H9 (cell line): Measurements from ENCODE around the gene PREX1. TPM values are rescaled to one million over a fixed set of nuclear protein-coding genes. Genes with fewer than 3 reads are reported as not detected.

ENCODE experiments used
- DNase-seq: peaks from one replicate; pipeline ENCODE4 v3.0.0-alpha.2; 2017
- H2AFZ ChIP-seq: one replicate; pipeline ENCODE4 v1.6.1; 2013; ENCODE audit warnings: mild to moderate bottlenecking, low read length, control low read depth, moderate library complexity
- H2AK5ac ChIP-seq: 2 replicates; pipeline ENCODE4 v1.6.1; 2013; ENCODE audit warnings: low read length, control low read depth, mixed read lengths; ENCODE audit not compliant: insufficient read length
- H2BK120ac ChIP-seq: one replicate; pipeline ENCODE4 v1.6.1; 2013; ENCODE audit warnings: low read depth, mild to moderate bottlenecking, low read length, control low read depth, inconsistent platforms; ENCODE audit not compliant: poor library complexity, severe bottlenecking
- H2BK12ac ChIP-seq: 2 replicates; pipeline ENCODE4 v1.6.1; 2013; ENCODE audit warnings: low read length, control low read depth, mixed read lengths, low read depth; ENCODE audit not compliant: insufficient read length
- H2BK15ac ChIP-seq: 2 replicates; pipeline ENCODE4 v1.6.1; 2013; ENCODE audit warnings: low read depth, low read length, control low read depth
- H2BK20ac ChIP-seq: one replicate; pipeline ENCODE4 v1.6.1; 2013; ENCODE audit warnings: low read depth, mild to moderate bottlenecking, low read length, control low read depth, inconsistent platforms; ENCODE audit not compliant: poor library complexity, severe bottlenecking
- H2BK5ac ChIP-seq: 2 replicates; pipeline ENCODE4 v1.6.1; 2013; ENCODE audit warnings: low read length, control low read depth, mixed read lengths; ENCODE audit not compliant: insufficient read length
- H3K14ac ChIP-seq: 2 replicates; pipeline ENCODE4 v1.6.1; 2013; ENCODE audit warnings: low read length, control low read depth; ENCODE audit not compliant: insufficient read depth
- H3K18ac ChIP-seq: 2 replicates; pipeline ENCODE4 v1.6.1; 2013; ENCODE audit warnings: low read depth, mild to moderate bottlenecking, mixed read lengths, low read length, control low read depth; ENCODE audit not compliant: insufficient read length
- H3K23ac ChIP-seq: 2 replicates; pipeline ENCODE4 v1.6.1; 2013; ENCODE audit warnings: low read length, control low read depth, mixed read lengths, low read depth; ENCODE audit not compliant: insufficient read length
- H3K23me2 ChIP-seq: 2 replicates; pipeline ENCODE4 v1.6.1; 2013; ENCODE audit warnings: low read depth, mild to moderate bottlenecking, mixed read lengths, low read length, control low read depth; ENCODE audit not compliant: insufficient read length, poor library complexity, severe bottlenecking
- H3K27ac ChIP-seq: 2 replicates; pipeline ENCODE4 v1.5.1; 2013; ENCODE audit warnings: low read length, control low read depth, mixed read lengths, low read depth; ENCODE audit not compliant: insufficient read length
- H3K27me3 ChIP-seq: 2 replicates; pipeline ENCODE4 v1.6.1; 2013; ENCODE audit warnings: low read length, control low read depth, inconsistent platforms; ENCODE audit not compliant: insufficient read depth
- H3K4ac ChIP-seq: 2 replicates; pipeline ENCODE4 v1.6.1; 2013; ENCODE audit warnings: low read depth, mild to moderate bottlenecking, control low read depth, inconsistent platforms, low read length, moderate library complexity
- H3K4me1 ChIP-seq: 2 replicates; pipeline ENCODE4 v1.6.1; 2013; ENCODE audit warnings: low read length, control low read depth, inconsistent platforms; ENCODE audit not compliant: insufficient read depth
- H3K4me2 ChIP-seq: 2 replicates; pipeline ENCODE4 v1.6.1; 2013; ENCODE audit warnings: low read length, control low read depth, mixed read lengths; ENCODE audit not compliant: insufficient read length, insufficient read depth
- H3K56ac ChIP-seq: 2 replicates; pipeline ENCODE4 v1.6.1; 2013; ENCODE audit warnings: low read depth, mild to moderate bottlenecking, mixed read lengths, low read length, control low read depth; ENCODE audit not compliant: insufficient read length
- H3K79me1 ChIP-seq: 2 replicates; pipeline ENCODE4 v1.6.1; 2013; ENCODE audit warnings: low read depth, mild to moderate bottlenecking, moderate library complexity, low read length, control low read depth, inconsistent platforms; ENCODE audit not compliant: insufficient read depth, poor library complexity, severe bottlenecking
- H3K79me2 ChIP-seq: 2 replicates; pipeline ENCODE4 v1.6.1; 2013; ENCODE audit warnings: low read length, control low read depth, inconsistent platforms; ENCODE audit not compliant: insufficient read depth
- H3K9ac ChIP-seq: 2 replicates; pipeline ENCODE4 v1.6.1; 2013; ENCODE audit warnings: low read length, control low read depth, mixed read lengths; ENCODE audit not compliant: insufficient read length; ENCODE audit errors: extremely low read depth
- H3K9me3 ChIP-seq: one replicate; pipeline ENCODE4 v1.6.1; 2013; ENCODE audit warnings: low read depth, low read length, inconsistent platforms; ENCODE audit not compliant: control insufficient read depth
- H3T11ph ChIP-seq: one replicate; pipeline ENCODE4 v1.6.1; 2013; ENCODE audit warnings: mild to moderate bottlenecking, low read length, control low read depth, inconsistent platforms
- H4K20me1 ChIP-seq: one replicate; pipeline ENCODE4 v1.6.1; 2013; ENCODE audit not compliant: control insufficient read depth, insufficient read length, insufficient read depth
- H4K5ac ChIP-seq: 2 replicates; pipeline ENCODE4 v1.6.1; 2013; ENCODE audit warnings: low read depth, mild to moderate bottlenecking, mixed read lengths, low read length, control low read depth; ENCODE audit not compliant: insufficient read length
- H4K8ac ChIP-seq: replicated peaks from 2 replicates; pipeline ENCODE4 v1.6.1; 2013; ENCODE audit warnings: low read length, control low read depth, mixed read lengths, low read depth; ENCODE audit not compliant: insufficient read length
- H4K91ac ChIP-seq: 2 replicates; pipeline ENCODE4 v1.6.1; 2013; ENCODE audit warnings: low read depth, mild to moderate bottlenecking, moderate library complexity, mixed read lengths, low read length, control low read depth; ENCODE audit not compliant: insufficient read length
- H3K27ac Mint-ChIP-seq, 3 experiments: 2 replicates in 2 of 3; 3 replicates in 1 of 3; pipeline ENCODE4 v1.8.0; 2020 to 2021; ENCODE audit warnings: mixed read lengths in 3 of 3, mild to moderate bottlenecking in 1 of 3, moderate library complexity in 1 of 3
- H3K27me3 Mint-ChIP-seq: 2 replicates; pipeline ENCODE4 v1.8.0; 2021; ENCODE audit warnings: low read depth, mild to moderate bottlenecking, moderate library complexity, mixed read lengths
- H3K36me3 Mint-ChIP-seq, 3 experiments: 2 replicates in 2 of 3; 3 replicates in 1 of 3; pipeline ENCODE4 v1.8.0; 2020 to 2021; ENCODE audit warnings: low read depth in 3 of 3, mixed read lengths in 3 of 3; ENCODE audit not compliant: insufficient read depth in 1 of 3
- H3K4me1 Mint-ChIP-seq, 2 experiments: 2 replicates each; pipeline ENCODE4 v1.8.0; 2020; ENCODE audit warnings: mixed read lengths in 2 of 2
- H3K4me3 Mint-ChIP-seq, 2 experiments: 2 replicates in 1 of 2; 3 replicates in 1 of 2; pipeline ENCODE4 v1.8.0; 2020 to 2021; ENCODE audit warnings: mild to moderate bottlenecking in 2 of 2, mixed read lengths in 2 of 2, moderate library complexity in 1 of 2
- H3K9me3 Mint-ChIP-seq, 2 experiments: 2 replicates in 1 of 2; 3 replicates in 1 of 2; pipeline ENCODE4 v1.8.0; 2020; ENCODE audit warnings: mild to moderate bottlenecking in 2 of 2, mixed read lengths in 2 of 2, moderate library complexity in 1 of 2
- WGBS: extraction: QIAGEN DNeasy Blood & Tissue Kit; methylation state at CpG from one replicate; pipeline ENCODE4 v1.1.7; 2013; ENCODE audit warnings: missing lambda C conversion rate, low lambda C conversion rate, mixed read lengths; ENCODE audit not compliant: insufficient read length; ENCODE audit errors: extremely low coverage; 5-methylcytosine and 5-hydroxymethylcytosine counted together
- total RNA-seq: library from RNA; stranded (reverse); gene quantifications from 2 replicates; pipeline ENCODE4 v1.2.1, GENCODE V29; 2021
- TF ChIP-seq, protein P1 (sequence below): fragments of 200-600 bp; sonication (generic); conservative IDR thresholded peaks from 3 replicates; pipeline ENCODE4 v1.8.0; 2021; ENCODE audit warnings: antibody characterized with exemption, mild to moderate bottlenecking

The PREX1 gene
- total RNA-seq, 1 experiment from 2014 or later, result 6.6 TPM

DNA sequence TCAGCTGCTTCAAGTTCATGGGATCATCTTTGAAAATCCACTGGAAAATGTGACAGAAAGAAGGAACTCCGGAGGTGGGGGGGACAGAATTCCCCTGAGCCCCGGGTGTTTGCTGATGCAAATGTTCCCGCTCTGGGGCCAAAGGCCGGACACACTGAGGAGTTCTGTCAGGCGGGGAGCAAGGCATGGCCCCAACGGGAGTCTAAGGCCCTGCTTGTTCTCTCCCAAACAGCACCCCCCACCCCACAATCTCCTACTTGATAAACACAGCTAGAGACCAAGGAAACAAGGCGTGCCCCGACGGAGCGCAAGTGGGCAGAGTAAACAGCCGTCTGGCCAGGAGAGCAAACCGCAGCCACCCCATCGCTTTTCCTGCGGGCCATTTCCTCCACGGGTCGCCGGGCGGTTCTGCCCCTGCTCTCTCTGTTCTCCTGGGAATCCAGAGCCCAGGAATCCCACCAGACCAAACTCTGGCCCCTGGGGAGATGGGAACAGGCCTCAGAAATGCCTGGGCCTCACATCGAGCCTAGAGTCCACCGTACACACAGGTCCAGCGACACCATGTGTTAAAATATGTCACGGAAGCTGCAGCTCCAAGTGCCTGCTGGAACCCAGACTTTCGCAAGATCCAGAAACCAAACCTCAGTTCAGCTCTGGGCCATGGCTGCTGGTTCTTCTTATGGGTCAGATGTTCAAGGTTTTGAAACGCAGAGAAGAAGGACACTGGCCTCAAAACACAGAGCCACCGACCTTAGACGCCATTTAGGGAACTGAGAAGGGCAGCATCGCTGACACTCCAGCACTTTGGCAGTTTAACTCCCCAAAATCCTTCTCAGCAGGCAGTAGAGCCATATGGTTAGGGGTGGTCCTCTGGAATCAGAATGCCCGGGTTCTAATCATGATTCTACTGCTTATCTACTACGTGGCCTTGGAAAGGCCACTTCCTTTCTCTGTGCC is 104.2 kb downstream of the PREX1 start:
- Mint-ChIP-seq H3K27me3 (peaks cover 3% of the 10 kb centered on the region), H3K36me3 (peaks cover 0 to 5% (median 0%) of the 10 kb centered on the region in 3 experiments; a peak in 2 of 7 replicates), H3K4me3 (no peak overlapping the region), H3K4me1 (peaks cover 5 to 24% of the 10 kb centered on the region in 2 experiments; a peak in 3 of 4 replicates), H3K9me3 (no peaks in the 10 kb centered on the region), H3K27ac (no peak overlapping the region; a peak in 1 of 7 replicates)
- Histone ChIP-seq H3K9me3 (no peaks in the 10 kb centered on the region), H3K4me2 (no peak overlapping the region), H4K20me1 (no peaks in the 10 kb centered on the region), H2BK15ac (no peak overlapping the region), H4K8ac (no peak overlapping the region), H4K91ac (no peak overlapping the region), H2BK120ac (no peak overlapping the region), H3K23ac (no peak overlapping the region), H3K14ac (no peak overlapping the region), H2BK5ac (no peak overlapping the region), H2BK20ac (no peak overlapping the region), H3K27ac (no peak overlapping the region), H3K18ac (no peak overlapping the region), H3K79me1 (no peaks in the 10 kb centered on the region), H3K4me1 (no peaks in the 10 kb centered on the region), H2BK12ac (no peak overlapping the region), H3T11ph (no peak overlapping the region), H3K4ac (no peak overlapping the region), H3K56ac (no peak overlapping the region), H4K5ac (no peak overlapping the region), H3K79me2 (no peaks in the 10 kb centered on the region), H3K27me3 (no peaks in the 10 kb centered on the region), H3K9ac (no peak overlapping the region), H2AFZ (no peak overlapping the region), H2AK5ac (no peak overlapping the region), H3K23me2 (no peaks in the 10 kb centered on the region)
- TF ChIP-seq, protein P1, sequence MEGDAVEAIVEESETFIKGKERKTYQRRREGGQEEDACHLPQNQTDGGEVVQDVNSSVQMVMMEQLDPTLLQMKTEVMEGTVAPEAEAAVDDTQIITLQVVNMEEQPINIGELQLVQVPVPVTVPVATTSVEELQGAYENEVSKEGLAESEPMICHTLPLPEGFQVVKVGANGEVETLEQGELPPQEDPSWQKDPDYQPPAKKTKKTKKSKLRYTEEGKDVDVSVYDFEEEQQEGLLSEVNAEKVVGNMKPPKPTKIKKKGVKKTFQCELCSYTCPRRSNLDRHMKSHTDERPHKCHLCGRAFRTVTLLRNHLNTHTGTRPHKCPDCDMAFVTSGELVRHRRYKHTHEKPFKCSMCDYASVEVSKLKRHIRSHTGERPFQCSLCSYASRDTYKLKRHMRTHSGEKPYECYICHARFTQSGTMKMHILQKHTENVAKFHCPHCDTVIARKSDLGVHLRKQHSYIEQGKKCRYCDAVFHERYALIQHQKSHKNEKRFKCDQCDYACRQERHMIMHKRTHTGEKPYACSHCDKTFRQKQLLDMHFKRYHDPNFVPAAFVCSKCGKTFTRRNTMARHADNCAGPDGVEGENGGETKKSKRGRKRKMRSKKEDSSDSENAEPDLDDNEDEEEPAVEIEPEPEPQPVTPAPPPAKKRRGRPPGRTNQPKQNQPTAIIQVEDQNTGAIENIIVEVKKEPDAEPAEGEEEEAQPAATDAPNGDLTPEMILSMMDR, result no peak
- WGBS, result no CpG with 5 or more reads among the region's 29 CpGs
- DNase-seq, result no peak
